CD4-positive, alpha-beta T cell (primary cell): ENCODE measurements around the gene WDR31. TPM values are rescaled to one million over a fixed set of nuclear protein-coding genes. Genes with fewer than 3 reads are reported as not detected.

ENCODE experiments used
- ATAC-seq: fragments of 200-7000 bp; cut with Tn5 transposase; one replicate; pipeline ENCODE4 v1.10.0; 2022; ENCODE audit warnings: mild to moderate bottlenecking; ENCODE audit not compliant: poor library complexity
- CTCF ChIA-PET: fragments of 350-600 bp; sonication (Branson Sonifier 250); formaldehyde crosslinking; loops from one replicate; lab custom pipeline; 2021; ENCODE audit warnings: antibody characterized with exemption, inconsistent platforms; lab: Charles Lee
- POLR2A ChIA-PET: fragments of 350-600 bp; sonication (Branson Sonifier 250); formaldehyde crosslinking; loops from one replicate; lab custom pipeline; 2021; ENCODE audit warnings: antibody characterized with exemption, inconsistent platforms; lab: Charles Lee
- DNase-seq, 14 experiments: peaks; one replicate each; pipeline ENCODE4 v3.0.0-alpha.2; 2013 to 2020; ENCODE audit warnings: mixed read lengths in 2 of 14
- H3K27ac ChIP-seq, 2 donors: one replicate each; pipeline versions ENCODE4 v1.5.1 to v1.7.0; 2013; ENCODE audit warnings: low read length in 2 of 2, low read depth in 1 of 2, mild to moderate bottlenecking in 1 of 2
- H3K27me3 ChIP-seq, 2 experiments: 1 replicate in 1 of 2; 2 replicates in 1 of 2; pipeline versions ENCODE4 v1.6.1 to v1.7.0; 2013; ENCODE audit warnings: low read length in 2 of 2, control low read depth in 1 of 2, mild to moderate bottlenecking in 1 of 2, moderate library complexity in 1 of 2; ENCODE audit not compliant: insufficient read depth in 2 of 2, control insufficient read depth in 1 of 2
- H3K36me3 ChIP-seq: one replicate; pipeline ENCODE4 v1.6.1; 2013; ENCODE audit warnings: low read length, control low read depth; ENCODE audit not compliant: insufficient read depth
- H3K4me1 ChIP-seq: one replicate; pipeline ENCODE4 v1.6.1; 2013; ENCODE audit warnings: low read length, control low read depth; ENCODE audit not compliant: insufficient read depth
- H3K4me3 ChIP-seq: one replicate; pipeline ENCODE4 v1.5.1; 2013; ENCODE audit warnings: mild to moderate bottlenecking, low read length, moderate library complexity
- H3K9me3 ChIP-seq, 2 experiments: 1 replicate in 1 of 2; 2 replicates in 1 of 2; pipeline versions ENCODE4 v1.6.1 to v1.7.0; 2013; ENCODE audit warnings: low read length in 2 of 2, mild to moderate bottlenecking in 2 of 2, control low read depth in 1 of 2, moderate library complexity in 1 of 2; ENCODE audit not compliant: control insufficient read depth in 1 of 2, insufficient read depth in 1 of 2
- H3K27ac Mint-ChIP-seq: one replicate; pipeline ENCODE4 v1.8.0; 2020; ENCODE audit warnings: mixed read lengths
- H3K27me3 Mint-ChIP-seq: one replicate; pipeline ENCODE4 v1.8.0; 2021; ENCODE audit warnings: mixed read lengths
- H3K36me3 Mint-ChIP-seq: one replicate; pipeline ENCODE4 v1.8.0; 2021; ENCODE audit warnings: low read depth, mixed read lengths
- H3K4me1 Mint-ChIP-seq: one replicate; pipeline ENCODE4 v1.8.0; 2021; ENCODE audit warnings: low read depth, mixed read lengths
- H3K4me3 Mint-ChIP-seq: one replicate; pipeline ENCODE4 v1.8.0; 2020; ENCODE audit warnings: mild to moderate bottlenecking, mixed read lengths
- H3K9me3 Mint-ChIP-seq: one replicate; pipeline ENCODE4 v1.8.0; 2020; ENCODE audit warnings: mixed read lengths
- CTCF ChIP-seq: fragments of 200-600 bp; IDR thresholded peaks from one replicate; pipeline ENCODE4 v1.8.0; 2022; ENCODE audit warnings: antibody characterized with exemption, mild to moderate bottlenecking
- intact Hi-C, 2 experiments: fragments of 100-400 bp; cut with DNase I in 1 of 2; cut with micrococcal nuclease in 1 of 2; formaldehyde crosslinking; loops; one replicate each; pipeline versions ENCODE4 v1.15.1 to v1.9.0; 2023 to 2025; cut with DNase I, micrococcal nuclease
- total RNA-seq, 174 experiments: library from RNA in 2 of 174; stranded (reverse) in 2 of 174; gene quantifications; one replicate each; pipeline ENCODE4 v1.2.3 and lab custom pipeline; 2021 to 2026

WDR31 gene
- total RNA-seq, 2 experiments from 2014 or later = 0.14 to 0.22 TPM

GRCh38 chr9:113376634-113377567 lies 36.8 kb upstream of the WDR31 start, which contains the start of gene HDHD3:
HDHD3 (minus strand) TSS chr9:113376986; CDS start chr9:113374354, 2,632 bp downstream.
- peaks cover 23% of the 10 kb centered on the region for H3K4me1 ChIP-seq
- H3K9me3 ChIP-seq = no peaks in the 10 kb centered on the region
- peaks cover 21% of the 10 kb centered on the region for H3K4me1 Mint-ChIP-seq
- H3K27ac Mint-ChIP-seq = peak within 1 kb of the TSS; percentile 90
- peak; percentile 88 for ATAC-seq
- H3K36me3 ChIP-seq = peaks cover 27% of the 10 kb centered on the region
- intact Hi-C loops = loop anchor here (1.0 to 2.0 kb wide), 4 partner anchors 24 to 102 kb away; partner anchors contain the start of genes ALAD (in 1 of the 2), C9orf43 (in 1 of the 2), CDC26 (in 1 of the 2) and POLE3 (in 1 of the 2)
- H3K27me3 Mint-ChIP-seq = no peaks in the 10 kb centered on the region
- H3K9me3 Mint-ChIP-seq = no peaks in the 10 kb centered on the region
- peak within 1 kb of the TSS; percentile 87 for H3K4me3 Mint-ChIP-seq
- H3K36me3 Mint-ChIP-seq = peaks cover 23% of the 10 kb centered on the region
- DNase-seq = peak; percentile 50 to 93 (median 76)
- no peak for TF ChIP-seq CTCF
- H3K27ac ChIP-seq = peak within 1 kb of the TSS; percentile 59 to 65
- CTCF ChIA-PET = interaction anchor here (2.4 kb wide), 1 partner anchor 24 kb away, joined by 8 read pairs; the partner anchor contains the start of gene ALAD
- POLR2A ChIA-PET = interaction anchor here (0.7 to 2.3 kb wide), 13 partner anchors 20 to 205 kb away, joined by 3 to 22 read pairs (median 4); partner anchors contain the start of genes ALAD, C9orf43, CDC26 and FKBP15
- no peaks in the 10 kb centered on the region for H3K27me3 ChIP-seq
- H3K4me3 ChIP-seq = peak within 1 kb of the TSS; percentile 96

- Mint-ChIP-seq H3K27me3 (no peaks in the 10 kb centered on the region), H3K27ac (peak overlapping the region; percentile 90), H3K9me3 (no peaks in the 10 kb centered on the region), H3K4me1 (peaks cover 21% of the 10 kb centered on the region), H3K4me3 (peak overlapping the region; percentile 87), H3K36me3 (peaks cover 23% of the 10 kb centered on the region)
- Histone ChIP-seq H3K9me3 (no peaks in the 10 kb centered on the region), H3K4me3 (peak overlapping the region; percentile 96), H3K4me1 (peaks cover 23% of the 10 kb centered on the region), H3K36me3 (peaks cover 27% of the 10 kb centered on the region), H3K27ac (no peak overlapping the region), H3K27me3 (no peaks in the 10 kb centered on the region)
- TF ChIP-seq CTCF = no peak
- CTCF ChIA-PET = no interaction called here
- POLR2A ChIA-PET = interaction anchor here (1.1 to 2.3 kb wide), 5 partner anchors 21 to 35 kb away, joined by 3 to 22 read pairs (median 4); partner anchors contain the start of genes C9orf43 and POLE3
- no peak for DNase-seq
- intact Hi-C loops = loop anchor here (1.0 to 2.0 kb wide), 3 partner anchors 35 to 100 kb away; partner anchors contain the start of genes C9orf43 (in 1 of the 2), CDC26 (in 1 of the 2), POLE3 (in 1 of the 2) and PRPF4 (in 1 of the 2)
- ATAC-seq = no peak
Observed at GRCh38 chr9:113375057-113376023, 35.3 kb upstream of the WDR31 start.
